HepG2 (cell line): ENCODE measurements around the gene TMEM63C. TPM values are rescaled to one million over a fixed set of nuclear protein-coding genes. Genes with fewer than 3 reads are reported as not detected.

ENCODE experiments used
- ARNTL ChIP-seq: sonication (generic); formaldehyde crosslinking; IDR thresholded peaks from 2 replicates; pipeline ENCODE4 v1.4.0; 2020; ENCODE audit warnings: mild to moderate bottlenecking, missing genetic modification reagents
- ASH2L ChIP-seq: fragments of 300-600, 200-600 bp; sonication (generic); IDR thresholded peaks from 2 replicates; pipeline ENCODE4 v1.7.0; 2017; ENCODE audit warnings: low read depth, mild to moderate bottlenecking, moderate library complexity, mixed read lengths, low read length; ENCODE audit not compliant: insufficient read length
- ATAD3A ChIP-seq: sonication (generic); formaldehyde crosslinking; IDR thresholded peaks from 2 replicates; pipeline ENCODE4 v1.4.0; 2020; ENCODE audit warnings: missing genetic modification reagents
- ATF1 ChIP-seq: IDR thresholded peaks from 2 replicates; pipeline ENCODE4 v1.6.1; 2016; ENCODE audit warnings: mild to moderate bottlenecking, control low read depth
- CEBPG ChIP-seq: IDR thresholded peaks from 2 replicates; pipeline ENCODE4 v1.6.1; 2016
- GABPB1 ChIP-seq: IDR thresholded peaks from 2 replicates; pipeline ENCODE4 v1.6.1; 2016; ENCODE audit warnings: mild to moderate bottlenecking, missing genetic modification reagents, moderate library complexity, missing compliant biosample characterization
- HNRNPUL1 ChIP-seq: fragments of 200-400 bp; formaldehyde crosslinking; IDR thresholded peaks from 2 replicates; pipeline ENCODE4 v1.6.1; 2017; ENCODE audit warnings: low read depth, mild to moderate bottlenecking, low read length, moderate library complexity
- MAF1 ChIP-seq: sonication (generic); formaldehyde crosslinking; IDR thresholded peaks from 2 replicates; pipeline ENCODE4 v1.5.0; 2020; ENCODE audit warnings: missing genetic modification reagents, borderline replicate concordance
- MAFF ChIP-seq: IDR thresholded peaks from 2 replicates; pipeline ENCODE4 v1.6.1; 2011; ENCODE audit warnings: low read depth, low read length, improper control_type of control experiment
- MIXL1 ChIP-seq: IDR thresholded peaks from 2 replicates; pipeline ENCODE4 v1.6.1; 2016
- NCOR1 ChIP-seq: fragments of 200-600 bp; sonication (generic); IDR thresholded peaks from 2 replicates; pipeline ENCODE4 v1.7.0; 2017; ENCODE audit warnings: antibody characterized with exemption, low read length, borderline replicate concordance
- POLR2G ChIP-seq: fragments of 200-400 bp; formaldehyde crosslinking; IDR thresholded peaks from 2 replicates; pipeline ENCODE4 v1.6.1; 2018; ENCODE audit warnings: mild to moderate bottlenecking, low read depth, low read length, moderate library complexity
- RBFOX2 ChIP-seq: fragments of 200-400 bp; formaldehyde crosslinking; IDR thresholded peaks from 2 replicates; pipeline ENCODE4 v1.6.1; 2017; ENCODE audit warnings: low read depth, mild to moderate bottlenecking, low read length
- RCOR2 ChIP-seq: IDR thresholded peaks from 2 replicates; pipeline ENCODE4 v1.6.1; 2016; ENCODE audit warnings: missing biosample characterization, missing genetic modification reagents
- REL ChIP-seq: sonication (generic); formaldehyde crosslinking; conservative IDR thresholded peaks from 2 replicates; pipeline ENCODE4 v1.8.0; 2022; ENCODE audit warnings: mild to moderate bottlenecking, missing genetic modification reagents, moderate library complexity
- SAFB2 ChIP-seq: sonication (generic); formaldehyde crosslinking; IDR thresholded peaks from 2 replicates; pipeline ENCODE4 v1.5.1; 2020; ENCODE audit warnings: missing genetic modification reagents, low read depth, mild to moderate bottlenecking, borderline replicate concordance
- TARDBP ChIP-seq: sonication (generic); formaldehyde crosslinking; IDR thresholded peaks from 2 replicates; pipeline ENCODE4 v1.8.0; 2022; ENCODE audit warnings: mild to moderate bottlenecking, missing genetic modification reagents
- THYN1 ChIP-seq: sonication (generic); formaldehyde crosslinking; IDR thresholded peaks from 2 replicates; pipeline ENCODE4 v1.8.1; 2023; ENCODE audit warnings: low read depth, mild to moderate bottlenecking, moderate library complexity, missing genetic modification reagents, borderline replicate concordance
- TRIM22 ChIP-seq: fragments of 450-650 bp; IDR thresholded peaks from 2 replicates; pipeline ENCODE4 v1.6.1; 2017
- ZFAT ChIP-seq: sonication (generic); formaldehyde crosslinking; conservative IDR thresholded peaks from 2 replicates; pipeline ENCODE4 v1.8.1; 2023; ENCODE audit warnings: missing genetic modification reagents, inconsistent platforms
- ZFP36L1 ChIP-seq: sonication (generic); formaldehyde crosslinking; IDR thresholded peaks from 2 replicates; pipeline ENCODE4 v1.8.0; 2022; ENCODE audit warnings: mild to moderate bottlenecking, missing genetic modification reagents, moderate library complexity
- ZKSCAN8 ChIP-seq: IDR thresholded peaks from 2 replicates; pipeline ENCODE4 v1.6.1; 2016; ENCODE audit warnings: borderline replicate concordance, missing genetic modification reagents, missing compliant biosample characterization
- ZNF329 ChIP-seq: sonication (generic); formaldehyde crosslinking; IDR thresholded peaks from 2 replicates; pipeline ENCODE4 v1.9.0; 2021; ENCODE audit warnings: low read depth, mild to moderate bottlenecking, missing genetic modification reagents
- ZNF331 ChIP-seq: sonication (generic); formaldehyde crosslinking; IDR thresholded peaks from 2 replicates; pipeline ENCODE4 v1.4.0; 2020; ENCODE audit warnings: missing genetic modification reagents
- ZNF619 ChIP-seq: sonication (generic); formaldehyde crosslinking; IDR thresholded peaks from 2 replicates; pipeline ENCODE4 v1.4.0; 2020; ENCODE audit warnings: mild to moderate bottlenecking, missing genetic modification reagents
- ZNF678 ChIP-seq: sonication (generic); formaldehyde crosslinking; IDR thresholded peaks from 2 replicates; pipeline ENCODE4 v1.4.0; 2020; ENCODE audit warnings: mild to moderate bottlenecking, missing genetic modification reagents
- ZNF703 ChIP-seq: sonication (generic); formaldehyde crosslinking; IDR thresholded peaks from 2 replicates; pipeline ENCODE4 v1.5.1; 2020; ENCODE audit warnings: missing genetic modification reagents, mild to moderate bottlenecking, moderate library complexity, borderline replicate concordance
- ZNF749 ChIP-seq: sonication (generic); formaldehyde crosslinking; IDR thresholded peaks from 2 replicates; pipeline ENCODE4 v1.8.0; 2022; ENCODE audit warnings: mild to moderate bottlenecking, missing genetic modification reagents, moderate library complexity, borderline replicate concordance
- ZNF777 ChIP-seq: sonication (generic); formaldehyde crosslinking; IDR thresholded peaks from 2 replicates; pipeline ENCODE4 v1.4.0; 2020; ENCODE audit warnings: missing genetic modification reagents
- polyA plus RNA-seq, 8 experiments: library from polyadenylated mRNA; depleted of rRNA in 3 of 8; stranded (reverse) in 7 of 8; unstranded in 1 of 8; fragments of >200 nt; fragmentation: Illumina TruSeq in 4 of 8; extraction: Trizol in 4 of 8; gene quantifications; 2 replicates each; pipeline versions ENCODE4 v1.2.1 to v1.2.3, GENCODE V29; 2011 to 2016; ENCODE audit warnings: low read depth in 4 of 8, missing spikeins in 1 of 8, mixed read lengths in 1 of 8; ENCODE audit not compliant: insufficient read depth in 1 of 8
- total RNA-seq, 5 experiments: library from RNA; depleted of rRNA; stranded (reverse); fragments of >200 nt; fragmentation: Illumina TruSeq; extraction: Trizol; gene quantifications; 2 replicates each; pipeline ENCODE4 v1.2.3, GENCODE V29; 2016; ENCODE audit warnings: low read depth in 1 of 5
- TF ChIP-seq, protein P1 (sequence below): sonication (generic); formaldehyde crosslinking; IDR thresholded peaks from 2 replicates; pipeline ENCODE4 v1.4.0; 2020; ENCODE audit warnings: mild to moderate bottlenecking, missing genetic modification reagents

The TMEM63C gene
- total and polyA plus RNA-seq, 2 of the 13 experiments (the other 11 are each of a cell fraction or from before 2014, with no cell fraction given), result 0.17 to 0.27 TPM

DNA sequence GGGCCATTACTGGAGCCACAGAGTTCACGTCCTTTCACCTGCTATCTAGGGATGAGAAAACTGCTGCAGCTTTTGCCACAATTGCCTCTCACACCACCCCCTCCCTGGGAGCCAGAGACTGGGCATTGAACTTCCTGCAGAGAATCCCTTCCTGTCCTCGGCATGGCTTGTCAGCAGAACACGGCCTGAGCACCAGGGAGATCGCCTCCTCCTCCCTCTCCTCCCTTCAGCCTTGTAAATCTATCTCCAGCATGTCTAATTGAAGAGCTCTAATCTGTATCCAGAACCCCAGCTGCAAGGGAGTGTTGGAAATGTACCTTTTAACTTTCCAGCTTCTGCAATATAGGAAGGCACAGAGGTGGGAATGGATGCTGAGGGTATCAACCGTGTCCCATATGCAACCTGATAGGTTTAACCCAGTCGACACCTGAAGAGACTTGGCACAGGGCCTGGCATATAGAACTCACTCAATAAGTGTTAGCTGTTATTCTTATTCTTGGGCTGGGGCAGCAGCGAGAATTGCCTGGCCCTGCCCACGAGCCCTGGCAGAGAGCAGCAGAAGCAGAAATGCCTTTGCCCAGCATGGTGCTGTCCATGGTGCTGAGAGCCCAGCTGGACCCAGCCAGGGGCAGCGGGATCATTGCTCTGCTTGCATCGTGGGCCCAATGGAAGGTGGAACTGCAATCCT is 26.8 kb downstream of the TMEM63C start (continued):
- peak; percentile 51 for TF ChIP-seq ARNTL (CRISPR knock-in tag)
- no peak for TF ChIP-seq REL
- no peak for TF ChIP-seq SAFB2 (CRISPR knock-in tag)
- TF ChIP-seq ZKSCAN8 (CRISPR knock-in tag), result no peak
- no peak for TF ChIP-seq TRIM22
- no peak for TF ChIP-seq MAFF
- TF ChIP-seq GABPB1 (CRISPR knock-in tag), result peak; percentile 55
- no peak for TF ChIP-seq RBFOX2
- no peak for TF ChIP-seq POLR2G
- TF ChIP-seq, protein P1, sequence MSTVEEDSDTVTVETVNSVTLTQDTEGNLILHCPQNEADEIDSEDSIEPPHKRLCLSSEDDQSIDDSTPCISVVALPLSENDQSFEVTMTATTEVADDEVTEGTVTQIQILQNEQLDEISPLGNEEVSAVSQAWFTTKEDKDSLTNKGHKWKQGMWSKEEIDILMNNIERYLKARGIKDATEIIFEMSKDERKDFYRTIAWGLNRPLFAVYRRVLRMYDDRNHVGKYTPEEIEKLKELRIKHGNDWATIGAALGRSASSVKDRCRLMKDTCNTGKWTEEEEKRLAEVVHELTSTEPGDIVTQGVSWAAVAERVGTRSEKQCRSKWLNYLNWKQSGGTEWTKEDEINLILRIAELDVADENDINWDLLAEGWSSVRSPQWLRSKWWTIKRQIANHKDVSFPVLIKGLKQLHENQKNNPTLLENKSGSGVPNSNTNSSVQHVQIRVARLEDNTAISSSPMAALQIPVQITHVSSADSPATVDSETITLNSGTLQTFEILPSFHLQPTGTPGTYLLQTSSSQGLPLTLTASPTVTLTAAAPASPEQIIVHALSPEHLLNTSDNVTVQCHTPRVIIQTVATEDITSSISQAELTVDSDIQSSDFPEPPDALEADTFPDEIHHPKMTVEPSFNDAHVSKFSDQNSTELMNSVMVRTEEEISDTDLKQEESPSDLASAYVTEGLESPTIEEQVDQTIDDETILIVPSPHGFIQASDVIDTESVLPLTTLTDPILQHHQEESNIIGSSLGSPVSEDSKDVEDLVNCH (CRISPR knock-in tag), result no peak
- peak; percentile 82; the same call in 1 of the 2 replicates for TF ChIP-seq MAF1
- no peak for TF ChIP-seq HNRNPUL1
- TF ChIP-seq RCOR2, result no peak
- TF ChIP-seq ZNF619 (CRISPR knock-in tag), result no peak
- TF ChIP-seq THYN1, result no peak
- 0 out of 2 replicates have a peak, but pooled peaks have one; percentile 79 for TF ChIP-seq ZNF329 (CRISPR knock-in tag)
- TF ChIP-seq ZNF678 (CRISPR knock-in tag), result 0 out of 2 replicates have a peak, but pooled peaks have one; percentile 54
- TF ChIP-seq MIXL1 (CRISPR knock-in tag), result peak; percentile 74
- no peak for TF ChIP-seq TARDBP (CRISPR knock-in tag)
- TF ChIP-seq NCOR1, result no peak
- peak; percentile 90; the same call in 1 of the 2 replicates for TF ChIP-seq ATAD3A (CRISPR knock-in tag)
- TF ChIP-seq CEBPG (CRISPR knock-in tag), result peak; percentile 46; the same call in 1 of the 2 replicates
- no peak for TF ChIP-seq ASH2L
- no peak for TF ChIP-seq ZFAT (CRISPR knock-in tag)
- peak; percentile 85 for TF ChIP-seq ZNF749 (CRISPR knock-in tag)
- no peak for TF ChIP-seq ATF1 (CRISPR knock-in tag)
- TF ChIP-seq ZFP36L1 (CRISPR knock-in tag), result no peak
- peak; percentile 68; the same call in 1 of the 2 replicates for TF ChIP-seq ZNF777 (CRISPR knock-in tag)
- TF ChIP-seq ZNF331 (CRISPR knock-in tag), result peak; percentile 96
- TF ChIP-seq ZNF703 (CRISPR knock-in tag), result no peak
